OCI-LY3 (cell line): ENCODE results near the gene KCNJ12.

ENCODE experiments used
- H2AFZ ChIP-seq: fragments of 200-600, 300-600 bp; shearing (Covaris generic); 2 replicates; pipeline ENCODE4 v1.6.0; 2014; ENCODE audit warnings: antibody characterized with exemption, low read depth, low read length
- H3K27ac ChIP-seq: fragments of 200-600, 300-600 bp; sonication (generic); 2 replicates; pipeline ENCODE4 v1.5.1; 2014; ENCODE audit warnings: mild to moderate bottlenecking, low read length, moderate library complexity, mixed read lengths
- H3K27me3 ChIP-seq: fragments of 200-600, 300-600 bp; sonication (generic); 2 replicates; pipeline ENCODE4 v1.6.1; 2014; ENCODE audit warnings: low read depth, low read length, mixed read lengths
- H3K36me3 ChIP-seq: fragments of 200-600, 300-600 bp; sonication (generic); replicated peaks from 2 replicates; pipeline ENCODE3; 2014; ENCODE audit warnings: low read depth, low read length, mixed read lengths
- H3K4me1 ChIP-seq: fragments of 300-600, 200-600 bp; sonication (generic); 2 replicates; pipeline ENCODE4 v1.6.1; 2014; ENCODE audit warnings: low read length, mixed read lengths
- H3K4me2 ChIP-seq: fragments of 200-600, 300-600 bp; sonication (generic); 2 replicates; pipeline ENCODE4 v1.6.1; 2014; ENCODE audit warnings: low read length, mixed read lengths
- H3K4me3 ChIP-seq: fragments of 300-600, 200-600 bp; sonication (generic); 2 replicates; pipeline ENCODE4 v1.5.1; 2014; ENCODE audit warnings: antibody characterized with exemption, mild to moderate bottlenecking, low read length, moderate library complexity
- H3K79me2 ChIP-seq: fragments of 300-600, 200-600 bp; shearing (Covaris generic); 2 replicates; pipeline ENCODE4 v1.6.1; 2014; ENCODE audit warnings: mild to moderate bottlenecking, low read length, mixed read lengths
- H3K9ac ChIP-seq: fragments of 300-600, 200-600 bp; shearing (Covaris generic); 2 replicates; pipeline ENCODE4 v1.6.0; 2014; ENCODE audit warnings: mild to moderate bottlenecking, low read length, moderate library complexity
- H3K9me3 ChIP-seq: fragments of 200-600, 300-600 bp; shearing (Covaris generic); 2 replicates; pipeline ENCODE4 v1.6.1; 2014; ENCODE audit warnings: low read length, mixed read lengths; ENCODE audit not compliant: insufficient read depth
- H4K20me1 ChIP-seq: fragments of 200-600, 300-600 bp; sonication (generic); 2 replicates; pipeline ENCODE4 v1.6.1; 2016; ENCODE audit warnings: low read length, mixed read lengths; ENCODE audit not compliant: insufficient read depth
- CTCF ChIP-seq: fragments of 200-600, 300-600 bp; sonication (generic); IDR thresholded peaks from 2 replicates; pipeline ENCODE4 v1.5.1; 2014; ENCODE audit warnings: antibody characterized with exemption, low read length, low read depth
- EZH2phosphoT487 ChIP-seq: fragments of 200-600 bp; shearing (Covaris generic); IDR thresholded peaks from 2 replicates; pipeline ENCODE4 v1.6.1; 2018; ENCODE audit warnings: antibody characterized with exemption, mixed run types, low read depth

The KCNJ12 gene

GRCh38 chr17:21368545-21369246, 7.5 kb upstream of the KCNJ12 start:
- no peaks in the 10 kb centered on the region for H3K27me3 ChIP-seq
- H3K36me3 ChIP-seq, result no peaks in the 10 kb centered on the region
- H2AFZ ChIP-seq, result no peak overlapping the region
- no peak overlapping the region for H3K4me2 ChIP-seq
- H4K20me1 ChIP-seq, result no peaks in the 10 kb centered on the region
- H3K27ac ChIP-seq, result no peak overlapping the region
- H3K79me2 ChIP-seq, result no peaks in the 10 kb centered on the region
- no peaks in the 10 kb centered on the region for H3K4me1 ChIP-seq
- no peaks in the 10 kb centered on the region for H3K9me3 ChIP-seq
- no peak overlapping the region for H3K9ac ChIP-seq
- TF ChIP-seq EZH2phosphoT487, result no peak
- no peak for TF ChIP-seq CTCF
- H3K4me3 ChIP-seq, result no peak overlapping the region

DNA sequence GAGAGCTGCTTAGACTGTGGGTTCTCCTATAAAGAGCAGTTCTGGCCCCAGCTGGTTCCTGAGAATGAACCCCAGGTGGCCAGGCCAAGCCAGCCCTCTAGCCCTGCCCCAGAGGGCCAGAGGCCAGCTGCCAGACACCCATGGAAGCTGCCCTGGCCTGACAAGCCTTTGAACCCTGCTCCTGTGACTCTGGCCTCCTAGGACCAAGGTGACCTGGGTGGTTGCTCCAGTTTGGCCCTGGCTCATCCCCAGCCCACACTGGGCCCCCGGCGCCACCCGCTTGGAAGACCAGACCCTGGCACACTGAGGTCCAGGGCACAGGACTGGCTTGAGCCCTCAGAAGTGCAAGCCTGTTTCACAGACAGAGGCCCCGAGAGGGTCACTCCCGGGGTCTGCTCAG, 6.8 kb upstream of the KCNJ12 start:
- Histone ChIP-seq H3K9me3 (no peaks in the 10 kb centered on the region), H3K4me3 (no peak overlapping the region), H3K27ac (no peak overlapping the region), H3K79me2 (no peaks in the 10 kb centered on the region), H3K27me3 (no peaks in the 10 kb centered on the region), H2AFZ (no peak overlapping the region), H4K20me1 (no peaks in the 10 kb centered on the region), H3K4me2 (no peak overlapping the region), H3K4me1 (peaks cover 3% of the 10 kb centered on the region), H3K9ac (no peak overlapping the region), H3K36me3 (no peaks in the 10 kb centered on the region)
- TF ChIP-seq EZH2phosphoT487 (no peak), CTCF (no peak)

- peaks cover 7% of the 10 kb centered on the region for H3K4me1 ChIP-seq
These were observed 5.7 kb upstream of the KCNJ12 start for GRCh38 chr17:21370430-21370829.

More at GRCh38 chr17:21370430-21370829, 5.7 kb upstream of the KCNJ12 start:
- no peaks in the 10 kb centered on the region for H3K79me2 ChIP-seq
- no peaks in the 10 kb centered on the region for H3K36me3 ChIP-seq
- H3K4me2 ChIP-seq, result no peak overlapping the region
- no peak overlapping the region for H3K4me3 ChIP-seq
- H4K20me1 ChIP-seq, result no peaks in the 10 kb centered on the region
- no peak overlapping the region for H3K9ac ChIP-seq
- H3K9me3 ChIP-seq, result no peaks in the 10 kb centered on the region
- no peak for TF ChIP-seq EZH2phosphoT487
- TF ChIP-seq CTCF, result no peak
- H2AFZ ChIP-seq, result no peak overlapping the region
- no peak overlapping the region for H3K27ac ChIP-seq
- H3K27me3 ChIP-seq, result no peaks in the 10 kb centered on the region
